Suppressor macrophage treated with lipopolysaccharide for 4 hours (primary cell): ENCODE results near the gene RREB1.

ENCODE experiments used
- DNase-seq: peaks from one replicate; pipeline ENCODE4 v3.0.0-alpha.2; 2020

Gene RREB1

DNA sequence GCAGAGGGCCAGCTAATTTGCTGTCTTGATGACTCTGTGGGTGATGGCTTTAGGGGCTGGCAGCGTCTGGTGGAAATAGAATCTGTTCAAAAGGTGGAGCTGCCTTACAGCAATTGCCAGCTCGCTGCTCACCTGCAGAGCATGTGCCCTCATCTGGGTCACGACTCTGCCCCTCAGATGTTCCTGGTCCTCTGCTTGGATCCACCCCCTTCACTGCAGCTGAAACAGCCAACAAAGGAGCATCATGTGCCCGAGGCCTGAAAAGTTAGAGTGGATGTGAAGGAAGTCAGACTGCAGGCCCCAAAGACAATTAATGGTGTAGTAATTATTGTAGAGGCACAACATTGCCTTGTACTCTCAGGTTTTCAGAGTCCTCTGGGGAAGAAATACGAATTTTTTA lies 19.9 kb downstream of the RREB1 start:
- DNase-seq: no peak

GRCh38 chr6:7129360-7129759 lies 21.6 kb downstream of the RREB1 start:
- DNase-seq: no peak

DNA sequence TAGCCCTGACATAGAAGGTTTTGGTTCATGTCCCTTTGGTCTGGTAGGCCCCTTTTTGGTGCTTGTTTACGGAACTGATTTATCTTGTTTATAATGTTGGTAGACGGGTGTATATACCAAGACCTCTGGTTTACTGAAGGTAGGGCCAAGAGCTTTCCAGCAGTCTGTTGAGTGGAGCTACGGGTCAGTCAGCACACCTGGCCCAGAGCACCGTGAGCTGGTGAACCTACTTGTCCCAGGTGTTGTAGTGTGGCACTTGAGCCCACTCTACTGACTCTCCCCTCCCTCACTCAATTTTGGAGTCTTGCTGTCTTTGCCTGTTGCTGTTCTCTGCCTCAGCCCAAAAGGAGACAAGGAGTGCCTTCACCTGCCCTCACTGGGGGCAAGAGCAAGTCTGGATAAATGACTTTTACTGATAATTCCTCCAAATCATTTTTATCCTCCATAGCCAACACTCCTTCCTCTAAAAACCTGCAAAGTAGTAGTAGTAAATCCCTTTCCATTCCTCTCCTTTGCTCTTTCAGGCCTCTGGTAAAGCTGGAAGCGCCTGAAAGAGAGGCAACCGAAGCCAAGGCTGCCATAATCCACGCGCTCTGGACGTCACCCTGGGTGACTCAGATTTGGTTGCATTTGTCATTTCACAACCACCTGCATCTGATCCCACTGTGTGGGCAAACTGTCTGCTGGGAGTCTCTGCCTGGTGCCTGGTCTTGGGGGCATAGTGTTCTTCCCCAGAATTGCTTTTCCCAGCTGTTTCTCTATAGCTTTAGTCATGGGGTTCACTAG lies 22.2 kb downstream of the RREB1 start:
- peak; percentile 95 for DNase-seq

DNA sequence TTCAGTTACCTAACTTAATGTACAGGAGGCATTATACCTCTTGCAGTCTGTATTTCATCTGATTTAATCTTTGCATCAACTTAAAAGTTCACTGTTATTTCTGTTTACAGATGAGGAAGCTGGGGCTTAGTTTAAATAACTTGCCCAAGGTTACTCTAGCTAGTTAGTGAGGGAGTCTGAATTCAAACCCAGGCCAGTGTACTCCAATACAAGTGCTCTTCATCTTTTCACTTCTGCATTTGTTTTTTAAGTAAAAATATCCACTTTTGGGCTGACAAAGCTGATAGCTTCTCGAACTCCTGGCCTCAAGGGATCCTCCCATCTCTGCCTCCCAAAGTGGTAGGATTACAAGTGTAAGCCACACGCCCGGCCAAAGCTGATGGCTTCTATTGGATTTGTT lies 23.6 kb downstream of the RREB1 start:
- no peak for DNase-seq

DNA sequence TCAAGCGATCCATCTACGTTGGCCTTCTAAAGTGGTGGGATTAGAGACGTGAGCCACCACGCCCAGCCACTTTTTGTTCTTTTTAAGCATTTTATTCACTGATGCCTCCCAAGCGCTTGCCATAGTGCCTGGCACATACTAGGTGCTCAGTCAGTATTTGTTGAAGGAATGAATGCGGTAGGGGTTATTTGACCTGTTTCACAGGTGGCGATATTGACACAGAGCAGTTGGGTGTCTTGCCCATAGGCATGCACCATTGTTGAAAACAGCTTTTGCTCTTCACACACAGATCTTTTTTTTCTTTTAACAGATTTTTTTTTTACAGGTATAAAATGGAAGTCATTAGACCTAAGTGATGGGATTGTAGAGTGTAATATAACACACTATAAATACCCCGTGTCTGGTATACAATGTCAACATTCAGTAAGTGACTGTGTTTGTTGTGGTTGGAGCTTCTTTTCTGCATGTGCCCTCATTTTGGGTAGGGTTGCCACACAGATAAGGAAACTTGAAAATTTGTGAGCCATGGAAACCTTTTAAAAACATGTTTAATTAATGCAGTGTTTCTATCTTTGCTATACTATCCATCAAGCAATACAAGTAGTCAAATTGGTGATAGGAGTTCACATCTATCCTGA lies 24.8 kb downstream of the RREB1 start:
- no peak for DNase-seq

DNA sequence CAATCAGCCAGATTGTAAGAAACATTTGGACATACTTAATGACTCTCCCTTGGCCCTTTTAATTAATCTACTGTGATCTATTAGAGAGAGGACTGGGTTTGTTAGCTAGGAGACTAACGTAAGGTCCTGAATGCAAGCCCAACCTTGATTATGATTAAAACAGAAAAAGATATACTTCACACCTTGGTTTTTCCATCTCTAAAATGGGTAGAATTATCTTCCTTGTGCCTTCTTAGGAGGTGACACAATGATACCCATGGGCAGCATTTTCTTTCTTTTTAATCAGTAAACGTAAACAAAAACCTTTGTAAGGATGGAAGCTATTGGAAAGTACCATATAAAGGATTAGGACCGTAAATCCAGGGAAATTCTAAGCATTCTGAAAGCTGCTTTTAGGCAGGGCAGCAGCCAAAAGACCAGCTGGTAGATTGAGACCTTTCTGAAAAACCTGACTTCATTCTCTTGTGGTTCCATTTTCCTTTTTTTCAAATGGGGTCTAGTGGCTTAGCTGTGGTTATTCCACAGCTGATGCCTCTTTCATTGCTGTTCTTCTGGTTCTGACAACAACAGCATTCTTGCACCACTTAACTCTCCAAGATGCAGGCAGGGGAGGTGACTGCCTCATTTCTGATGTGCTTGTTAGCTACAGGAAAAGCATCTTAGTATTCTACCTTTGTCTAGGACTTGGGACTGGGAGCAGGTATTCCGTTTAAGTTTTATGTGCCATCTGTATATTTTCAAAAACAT lies 27.4 kb downstream of the RREB1 start:
- no peak for DNase-seq

- no peak for DNase-seq
Measured at GRCh38 chr6:7135755-7136154, 28.0 kb downstream of the RREB1 start.

DNA sequence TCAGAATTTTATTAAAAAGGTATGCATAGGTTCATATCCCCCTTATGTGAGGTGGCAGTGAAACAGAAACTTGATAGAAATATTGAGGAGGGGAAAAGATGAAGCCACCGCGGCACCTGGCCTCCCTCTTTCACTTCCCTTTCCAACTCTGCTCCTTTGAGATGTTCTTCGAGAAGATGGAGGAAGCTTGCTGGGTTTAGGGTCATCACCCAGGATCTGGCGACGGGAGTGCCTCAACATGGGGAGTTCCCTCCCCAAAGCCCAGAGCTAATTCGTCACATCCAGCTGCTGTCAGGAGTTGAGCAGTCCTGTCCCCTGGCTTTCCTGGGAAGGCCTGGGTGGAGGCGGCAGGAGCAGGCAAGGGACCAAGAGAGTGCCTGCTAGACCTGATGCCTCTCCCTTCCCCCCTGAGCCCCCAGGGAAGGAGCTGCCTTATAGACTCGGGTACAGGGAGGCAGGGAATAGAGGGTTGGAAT lies 29.1 kb downstream of the RREB1 start:
- peak; percentile 66 for DNase-seq

DNA sequence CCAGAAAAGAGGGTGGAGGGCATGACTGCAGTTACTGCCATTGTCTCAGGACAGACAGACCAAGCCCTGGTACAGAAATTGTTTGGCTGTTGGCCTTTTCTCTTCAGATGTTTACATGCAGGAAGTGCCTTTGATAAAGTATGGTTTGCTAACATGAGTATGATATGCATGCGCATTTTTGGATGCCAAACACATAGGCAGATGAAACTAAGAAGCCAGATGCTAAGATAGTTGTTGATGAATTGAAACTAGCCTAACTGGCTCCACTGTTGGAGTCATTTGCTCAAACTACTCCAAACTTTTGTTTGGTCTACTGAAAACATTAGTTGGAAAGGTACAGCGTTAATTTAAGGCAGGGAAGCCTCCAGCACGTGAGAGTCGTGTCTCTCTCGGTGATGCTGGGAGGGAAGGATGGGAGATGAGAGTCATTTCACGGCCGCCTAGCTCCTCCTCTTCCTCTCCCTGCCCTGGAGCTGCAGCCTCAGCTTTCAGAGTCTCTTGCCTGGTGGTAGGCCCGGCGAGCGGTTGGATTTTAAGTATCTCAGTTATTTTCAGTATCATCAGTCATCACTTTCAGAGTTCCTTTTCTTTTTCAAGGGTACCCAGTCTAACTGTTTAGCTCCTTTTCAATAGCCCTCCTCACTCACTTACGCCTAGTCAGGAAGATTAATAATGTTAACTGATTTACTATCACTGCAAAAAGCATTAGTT lies 29.7 kb downstream of the RREB1 start:
- peak; percentile 79 for DNase-seq

GRCh38 chr6:7138046-7138531 lies 30.3 kb downstream of the RREB1 start:
- DNase-seq: no peak

- no peak for DNase-seq
Measured at GRCh38 chr6:7138921-7139358, 31.2 kb downstream of the RREB1 start.

DNA sequence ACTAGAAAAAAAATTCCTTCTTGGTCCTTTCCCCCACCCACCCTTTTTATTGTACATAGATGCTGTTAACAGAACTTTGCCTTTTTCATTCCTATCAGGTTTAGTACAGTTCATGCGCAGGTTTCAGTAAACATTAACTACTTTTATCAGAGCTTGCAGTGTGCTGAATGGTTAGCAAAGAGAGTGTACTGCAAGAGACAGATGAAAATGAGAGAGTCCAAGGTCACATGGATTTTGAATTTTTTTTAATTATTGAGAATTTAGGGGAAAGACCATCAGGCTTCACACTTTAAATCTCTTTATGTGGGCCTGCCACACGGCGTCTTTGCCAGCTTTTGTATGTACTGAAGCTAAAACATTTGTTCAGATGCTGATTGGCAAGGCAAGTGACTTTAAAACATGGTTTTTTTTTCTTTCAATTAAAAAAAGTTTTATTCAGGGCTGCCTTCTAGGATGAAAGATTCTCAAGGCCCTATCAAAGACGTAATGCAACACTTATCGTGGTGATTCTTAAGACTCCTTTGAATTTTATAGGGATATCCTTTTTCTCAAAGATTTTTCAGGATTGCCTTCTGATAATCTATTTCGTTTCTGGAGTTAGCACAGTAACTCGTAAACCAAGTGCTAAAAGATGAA lies 32.2 kb downstream of the RREB1 start:
- DNase-seq: no peak

GRCh38 chr6:7140631-7141378 lies 33.0 kb downstream of the RREB1 start:
- DNase-seq: peak; percentile 92

DNA sequence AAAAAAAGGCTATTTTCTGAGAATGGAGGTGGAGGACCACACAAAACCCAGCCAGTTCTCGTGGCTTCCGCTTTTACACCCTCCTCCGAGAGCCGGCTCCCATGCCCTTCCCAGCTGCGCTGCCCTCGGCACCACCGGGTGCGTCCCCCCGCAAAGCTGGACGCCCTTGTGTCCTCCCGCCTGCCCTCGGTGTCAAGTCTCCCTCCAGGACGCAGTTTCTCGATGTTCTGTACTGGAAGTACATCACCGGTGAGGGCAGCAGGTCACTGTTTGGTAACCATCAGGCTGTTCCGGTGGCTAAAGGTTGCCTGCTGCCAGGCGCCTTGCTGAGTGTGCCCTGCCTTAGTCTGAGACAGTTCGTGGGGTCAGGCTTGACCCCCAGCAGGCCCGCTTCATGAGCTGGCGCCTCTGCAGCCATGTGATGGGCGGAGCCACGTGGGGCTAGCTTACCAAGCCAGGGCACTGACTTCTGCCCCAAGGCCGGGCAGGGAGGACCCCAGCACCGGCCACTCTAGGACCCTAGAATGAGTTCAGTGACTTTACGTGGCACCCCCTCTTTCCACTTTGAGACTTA lies 34.6 kb downstream of the RREB1 start:
- DNase-seq: no peak

GRCh38 chr6:7142918-7143475 lies 35.2 kb downstream of the RREB1 start:
- DNase-seq: peak; percentile 37

- DNase-seq: no peak
Measured at GRCh38 chr6:7143476-7143974, 35.8 kb downstream of the RREB1 start.

DNA sequence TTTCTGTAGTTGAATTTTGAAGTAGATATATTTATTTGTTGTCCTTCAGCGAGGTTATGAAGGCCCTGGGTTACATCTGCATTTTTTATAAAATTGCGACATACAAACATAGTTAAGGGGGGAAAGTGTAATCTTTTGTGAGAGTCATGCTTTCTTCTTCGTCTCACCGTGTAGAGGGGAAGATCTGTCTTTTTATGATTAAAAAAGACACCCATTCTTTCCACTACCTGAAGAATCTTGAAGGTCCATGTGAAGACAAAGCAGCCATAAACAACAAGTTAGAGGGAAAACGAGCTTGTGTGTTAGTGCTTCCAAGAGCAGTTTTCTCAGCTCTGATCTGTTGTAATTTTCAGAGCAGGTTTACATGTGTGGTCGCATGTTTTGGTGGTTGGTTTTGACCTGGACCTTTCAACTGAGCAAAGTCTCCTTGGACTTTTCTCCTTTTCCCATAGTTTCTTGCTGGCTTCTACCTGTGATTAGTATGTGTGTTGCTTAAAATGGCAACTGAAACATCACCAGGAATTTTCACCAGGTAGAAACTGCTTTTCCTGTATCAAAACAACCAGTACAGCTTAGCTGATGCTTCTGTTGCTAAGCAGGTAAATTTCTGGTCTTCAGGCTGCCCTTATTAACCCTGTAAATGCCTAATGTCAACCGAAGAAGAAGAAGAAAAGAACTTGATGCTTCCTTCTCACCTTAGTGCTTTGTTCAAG lies 37.3 kb downstream of the RREB1 start:
- no peak for DNase-seq

- no peak for DNase-seq
Measured at GRCh38 chr6:7145585-7145884, 37.8 kb downstream of the RREB1 start.

DNA sequence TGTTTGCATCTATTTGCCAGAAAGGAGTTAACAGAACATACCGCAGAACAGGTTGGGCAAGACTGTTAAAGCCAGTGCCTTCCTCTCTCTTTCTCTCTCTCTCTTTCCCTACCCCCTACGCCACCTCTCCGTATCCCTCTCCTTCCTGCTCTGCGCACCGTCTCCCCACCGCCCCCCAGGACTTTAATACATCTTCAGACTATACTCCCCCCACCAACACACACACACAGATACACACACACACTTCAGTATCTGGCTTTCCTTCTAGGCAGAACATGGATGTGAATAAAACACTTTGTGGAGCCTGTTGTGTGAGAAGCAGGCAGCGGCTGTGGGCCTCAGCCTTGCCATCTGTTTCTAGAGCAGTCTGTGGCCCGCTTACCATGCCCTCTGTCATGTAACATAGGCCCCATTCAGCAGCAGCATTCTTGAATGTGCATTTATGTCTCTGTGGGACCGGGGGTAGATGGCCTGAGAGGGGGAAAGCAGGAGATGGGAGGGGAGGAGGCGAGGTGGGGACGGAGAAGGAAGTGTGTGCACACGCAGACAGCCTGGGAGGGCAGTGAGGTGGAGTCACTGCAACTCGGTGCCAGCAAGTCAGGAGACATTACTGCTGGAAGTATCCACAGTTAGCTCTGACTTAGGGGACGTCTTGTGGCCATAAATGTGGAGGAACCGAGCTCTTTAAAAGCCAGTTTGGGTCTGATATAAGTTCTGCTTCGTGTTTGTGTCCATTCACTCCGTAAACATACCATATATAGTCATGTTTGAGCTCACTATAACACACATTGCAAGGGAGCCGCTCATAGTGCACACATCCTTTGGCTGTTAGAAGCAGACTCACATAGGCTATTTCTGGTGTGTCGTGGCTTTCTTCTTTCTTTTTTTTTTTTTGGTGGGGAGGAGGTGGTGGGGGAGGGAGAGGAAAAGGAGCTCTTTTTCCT lies 38.4 kb downstream of the RREB1 start:
- DNase-seq: peak; percentile 71
